Central memory CD8-positive, alpha-beta T cell (primary cell): Measurements from ENCODE around the gene ANO6.
"Not testable (repeated sequence)": the region's sequence is repeated elsewhere in the genome, so short reads cannot be mapped to it uniquely, and the experiment has no call there.

Experiments
- ATAC-seq: fragments of 150-1000 bp; cut with Tn5 transposase; replicated peaks from 2 replicates; pipeline ENCODE4 v1.10.0; 2022; ENCODE audit warnings: mild to moderate bottlenecking, moderate FRiP score, moderate number of reproducible peaks; ENCODE audit not compliant: poor library complexity, severe bottlenecking; ENCODE audit errors: extremely low read depth
- DNase-seq, 2 donors: peaks; one replicate each; pipeline ENCODE4 v3.0.0; 2021; ENCODE audit warnings: low spot score in 2 of 2
- H3K27ac Mint-ChIP-seq: one replicate; pipeline ENCODE4 v1.8.0; 2022; ENCODE audit warnings: low read depth, mild to moderate bottlenecking, moderate library complexity, mixed read lengths
- H3K27me3 Mint-ChIP-seq: one replicate; pipeline ENCODE4 v1.8.0; 2022; ENCODE audit warnings: mixed read lengths
- H3K36me3 Mint-ChIP-seq: one replicate; pipeline ENCODE4 v1.8.0; 2022; ENCODE audit warnings: mild to moderate bottlenecking, moderate library complexity, mixed read lengths; ENCODE audit not compliant: insufficient read depth
- H3K4me1 Mint-ChIP-seq: one replicate; pipeline ENCODE4 v1.8.0; 2022; ENCODE audit warnings: mixed read lengths
- H3K4me3 Mint-ChIP-seq: one replicate; pipeline ENCODE4 v1.8.0; 2022; ENCODE audit warnings: mild to moderate bottlenecking, moderate library complexity, mixed read lengths
- H3K9me3 Mint-ChIP-seq: one replicate; pipeline ENCODE4 v1.8.0; 2022; ENCODE audit warnings: mixed read lengths

ANO6 gene

GRCh38 chr12:45317261-45317660, 101.4 kb downstream of the ANO6 start:
- H3K36me3 Mint-ChIP-seq, H3K27me3 Mint-ChIP-seq, H3K9me3 Mint-ChIP-seq, H3K27ac Mint-ChIP-seq, H3K4me3 Mint-ChIP-seq, ATAC-seq, DNase-seq: not testable (repeated sequence)
- peaks cover 28% of the 10 kb centered on the region for H3K4me1 Mint-ChIP-seq

- peaks cover 2% of the 10 kb centered on the region for H3K36me3 Mint-ChIP-seq
- H3K27me3 Mint-ChIP-seq = no peaks in the 10 kb centered on the region
- no peaks in the 10 kb centered on the region for H3K9me3 Mint-ChIP-seq
- H3K27ac Mint-ChIP-seq = no peak overlapping the region
- no peak for ATAC-seq
- no peak for DNase-seq
- H3K4me1 Mint-ChIP-seq = peaks cover 29% of the 10 kb centered on the region
- H3K4me3 Mint-ChIP-seq = no peak overlapping the region
These were observed 106.9 kb downstream of the ANO6 start for GRCh38 chr12:45322810-45323209.

GRCh38 chr12:45324391-45324790, 108.5 kb downstream of the ANO6 start:
- H3K27me3 Mint-ChIP-seq = no peaks in the 10 kb centered on the region
- no peak for ATAC-seq

GRCh38 chr12:45326358-45326975, 110.6 kb downstream of the ANO6 start:
- no peak overlapping the region for H3K4me3 Mint-ChIP-seq
- no peak overlapping the region for H3K27ac Mint-ChIP-seq
- DNase-seq = no peak
- peaks cover 2% of the 10 kb centered on the region for H3K36me3 Mint-ChIP-seq
- no peaks in the 10 kb centered on the region for H3K27me3 Mint-ChIP-seq
- no peak for ATAC-seq
- peaks cover 23% of the 10 kb centered on the region for H3K4me1 Mint-ChIP-seq
- H3K9me3 Mint-ChIP-seq = no peaks in the 10 kb centered on the region

More at GRCh38 chr12:45324391-45324790, 108.5 kb downstream of the ANO6 start:
- Mint-ChIP-seq H3K27ac (no peak overlapping the region), H3K9me3 (no peaks in the 10 kb centered on the region), H3K36me3 (peaks cover 2% of the 10 kb centered on the region), H3K4me1 (peaks cover 35% of the 10 kb centered on the region), H3K4me3 (no peak overlapping the region)
- no peak for DNase-seq

GRCh38 chr12:45327823-45328383, 112.0 kb downstream of the ANO6 start:
- DNase-seq = no peak
- H3K27me3 Mint-ChIP-seq = no peaks in the 10 kb centered on the region
- H3K4me1 Mint-ChIP-seq = peaks cover 16% of the 10 kb centered on the region
- no peaks in the 10 kb centered on the region for H3K9me3 Mint-ChIP-seq
- H3K36me3 Mint-ChIP-seq = peaks cover 2% of the 10 kb centered on the region
- no peak for ATAC-seq
- no peak overlapping the region for H3K27ac Mint-ChIP-seq
- H3K4me3 Mint-ChIP-seq = no peak overlapping the region

- Mint-ChIP-seq H3K4me3 (no peak overlapping the region), H3K4me1 (peaks cover 16% of the 10 kb centered on the region), H3K36me3 (peaks cover 2% of the 10 kb centered on the region), H3K27me3 (no peaks in the 10 kb centered on the region), H3K9me3 (no peaks in the 10 kb centered on the region), H3K27ac (no peak overlapping the region)
- ATAC-seq = no peak
- no peak for DNase-seq
These were observed 113.3 kb downstream of the ANO6 start for GRCh38 chr12:45329238-45329637.

- no peak overlapping the region for H3K27ac Mint-ChIP-seq
- peaks cover 16% of the 10 kb centered on the region for H3K4me1 Mint-ChIP-seq
- DNase-seq (no peak), ATAC-seq (no peak)
- no peaks in the 10 kb centered on the region for H3K27me3 Mint-ChIP-seq
- H3K36me3 Mint-ChIP-seq = peaks cover 2% of the 10 kb centered on the region
- H3K9me3 Mint-ChIP-seq = no peaks in the 10 kb centered on the region
- no peak overlapping the region for H3K4me3 Mint-ChIP-seq
These were observed 113.8 kb downstream of the ANO6 start for GRCh38 chr12:45329702-45330101.

GRCh38 chr12:45331552-45331951, 115.7 kb downstream of the ANO6 start:
- no peak for DNase-seq
- Mint-ChIP-seq H3K9me3 (no peaks in the 10 kb centered on the region), H3K27me3 (no peaks in the 10 kb centered on the region), H3K4me3 (no peak overlapping the region), H3K36me3 (no peaks in the 10 kb centered on the region), H3K4me1 (peaks cover 16% of the 10 kb centered on the region), H3K27ac (no peak overlapping the region)
- no peak for ATAC-seq

- Mint-ChIP-seq H3K27me3 (no peaks in the 10 kb centered on the region), H3K9me3 (no peaks in the 10 kb centered on the region), H3K4me3 (no peak overlapping the region), H3K36me3 (no peaks in the 10 kb centered on the region), H3K4me1 (no peaks in the 10 kb centered on the region), H3K27ac (no peak overlapping the region)
- DNase-seq (no peak), ATAC-seq (no peak)
These were observed 118.5 kb downstream of the ANO6 start for GRCh38 chr12:45334396-45334795.

- Mint-ChIP-seq H3K4me3 (no peak overlapping the region), H3K27ac (no peak overlapping the region), H3K9me3 (no peaks in the 10 kb centered on the region), H3K27me3 (no peaks in the 10 kb centered on the region), H3K36me3 (no peaks in the 10 kb centered on the region), H3K4me1 (no peaks in the 10 kb centered on the region)
- DNase-seq (no peak), ATAC-seq (no peak)
These were observed 120.4 kb downstream of the ANO6 start for GRCh38 chr12:45336331-45336730.

- H3K4me3 Mint-ChIP-seq = no peak overlapping the region
- DNase-seq (no peak), ATAC-seq (no peak)
- no peaks in the 10 kb centered on the region for H3K27me3 Mint-ChIP-seq
- H3K36me3 Mint-ChIP-seq = no peaks in the 10 kb centered on the region
- no peaks in the 10 kb centered on the region for H3K9me3 Mint-ChIP-seq
- no peak overlapping the region for H3K27ac Mint-ChIP-seq
- no peaks in the 10 kb centered on the region for H3K4me1 Mint-ChIP-seq
These were observed 121.1 kb downstream of the ANO6 start for GRCh38 chr12:45336762-45337596.

- ATAC-seq (no peak), DNase-seq (no peak)
- H3K36me3 Mint-ChIP-seq = no peaks in the 10 kb centered on the region
- no peak overlapping the region for H3K4me3 Mint-ChIP-seq
- no peak overlapping the region for H3K27ac Mint-ChIP-seq
- H3K4me1 Mint-ChIP-seq = no peaks in the 10 kb centered on the region
- H3K9me3 Mint-ChIP-seq = no peaks in the 10 kb centered on the region
- H3K27me3 Mint-ChIP-seq = no peaks in the 10 kb centered on the region
These were observed 121.9 kb downstream of the ANO6 start for GRCh38 chr12:45337835-45338234.

- DNase-seq = no peak
- Mint-ChIP-seq H3K4me1 (no peaks in the 10 kb centered on the region), H3K9me3 (no peaks in the 10 kb centered on the region), H3K27ac (no peak overlapping the region), H3K4me3 (no peak overlapping the region), H3K27me3 (no peaks in the 10 kb centered on the region), H3K36me3 (no peaks in the 10 kb centered on the region)
- ATAC-seq = no peak
These were observed 122.4 kb downstream of the ANO6 start for GRCh38 chr12:45338272-45338671.
